Peyer's patch (tissue), 4 donors: ENCODE data around the gene DOCK6. TPM values are rescaled to one million over a fixed set of nuclear protein-coding genes. Genes with fewer than 3 reads are reported as not detected.

ENCODE experiments used
- DNase-seq, 3 donors: peaks; one replicate each; pipeline ENCODE4 v3.0.0-alpha.2; 2017 to 2019
- H3K27ac ChIP-seq, 4 donors: fragments of 200-600 bp; sonication (generic); one replicate each; pipeline ENCODE4 v1.5.1; 2016 to 2019
- H3K27me3 ChIP-seq, 2 donors: fragments of 200-600 bp; sonication (generic); one replicate each; pipeline ENCODE4 v1.5.1; 2019
- H3K36me3 ChIP-seq, 3 donors: fragments of 200-600 bp; sonication (generic); one replicate each; pipeline ENCODE4 v1.5.1; 2016 to 2019
- H3K4me1 ChIP-seq, 4 donors: fragments of 200-600 bp; sonication (generic); one replicate each; pipeline ENCODE4 v1.5.1; 2016 to 2019
- H3K4me3 ChIP-seq, 4 donors: fragments of 200-600 bp; sonication (generic); 1 replicate in 3 of 4; 2 replicates in 1 of 4; pipeline ENCODE4 v1.5.1; 2016 to 2019; ENCODE audit warnings: mild to moderate bottlenecking in 1 of 4
- H3K9me3 ChIP-seq, 4 donors: fragments of 200-600 bp; sonication (generic); one replicate each; pipeline ENCODE4 v1.5.1; 2016 to 2019; ENCODE audit warnings: mild to moderate bottlenecking in 1 of 4
- POLR2A ChIP-seq, 2 donors: fragments of 450-650 bp; IDR thresholded peaks; one replicate each; pipeline ENCODE4 v1.5.1; 2017; ENCODE audit warnings: antibody characterized with exemption in 2 of 2, mild to moderate bottlenecking in 2 of 2, moderate library complexity in 2 of 2
- total RNA-seq, 4 donors: library from RNA; depleted of rRNA; stranded (reverse); fragments of >200 nt; gene quantifications; one replicate each; pipeline ENCODE4 v1.1.0, GENCODE V29; 2016
- TF ChIP-seq, protein P1 (sequence below), 6 experiments: fragments of 450-650 bp in 4 of 6; fragments of 200-600 bp in 2 of 6; sonication (generic) in 1 of 6; IDR thresholded peaks; one replicate each; pipeline ENCODE4 v1.5.1; 2017 to 2019; ENCODE audit warnings: antibody characterized with exemption in 6 of 6, mild to moderate bottlenecking in 3 of 6, moderate library complexity in 1 of 6

Gene DOCK6
- total RNA-seq, 4 donors from 2014 or later = 66.4 to 194 (median 157) TPM

DNA sequence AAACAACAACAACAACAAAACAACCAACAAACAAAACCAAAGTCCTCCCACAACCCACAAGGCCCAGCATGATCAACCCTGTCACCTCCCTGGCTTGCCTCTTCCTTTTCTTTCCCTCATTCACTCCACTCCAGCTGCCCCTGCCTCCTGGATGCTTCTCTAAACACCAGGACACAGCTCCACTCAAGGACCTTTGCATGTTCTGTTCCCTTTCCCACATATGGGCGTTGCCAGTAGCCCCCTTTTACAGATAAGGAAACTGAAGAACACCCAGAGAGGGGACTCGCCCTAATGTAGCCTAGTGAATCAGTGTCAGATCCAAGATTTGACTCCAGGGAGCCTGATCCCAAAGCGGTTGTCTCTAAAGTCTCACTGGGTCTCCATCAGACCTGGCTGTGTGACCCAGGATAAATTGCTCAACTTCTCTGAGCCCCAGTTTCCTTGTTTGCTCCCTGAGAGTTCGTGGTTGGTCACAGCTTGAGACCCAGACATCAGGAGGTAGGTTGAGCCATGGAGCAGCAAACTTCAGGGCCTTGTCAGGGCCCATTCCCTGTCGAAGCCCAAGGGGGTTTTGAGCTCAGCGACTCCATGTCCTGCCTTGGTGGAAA lies 3.0 kb upstream of the DOCK6 start:
- H3K27ac ChIP-seq = peak overlapping the region in 3 of 4 donors; percentile 69 to 93 (median 89)
- no peak for TF ChIP-seq POLR2A (IDR thresholded peaks at IDR 0.05)
- TF ChIP-seq, protein P1, sequence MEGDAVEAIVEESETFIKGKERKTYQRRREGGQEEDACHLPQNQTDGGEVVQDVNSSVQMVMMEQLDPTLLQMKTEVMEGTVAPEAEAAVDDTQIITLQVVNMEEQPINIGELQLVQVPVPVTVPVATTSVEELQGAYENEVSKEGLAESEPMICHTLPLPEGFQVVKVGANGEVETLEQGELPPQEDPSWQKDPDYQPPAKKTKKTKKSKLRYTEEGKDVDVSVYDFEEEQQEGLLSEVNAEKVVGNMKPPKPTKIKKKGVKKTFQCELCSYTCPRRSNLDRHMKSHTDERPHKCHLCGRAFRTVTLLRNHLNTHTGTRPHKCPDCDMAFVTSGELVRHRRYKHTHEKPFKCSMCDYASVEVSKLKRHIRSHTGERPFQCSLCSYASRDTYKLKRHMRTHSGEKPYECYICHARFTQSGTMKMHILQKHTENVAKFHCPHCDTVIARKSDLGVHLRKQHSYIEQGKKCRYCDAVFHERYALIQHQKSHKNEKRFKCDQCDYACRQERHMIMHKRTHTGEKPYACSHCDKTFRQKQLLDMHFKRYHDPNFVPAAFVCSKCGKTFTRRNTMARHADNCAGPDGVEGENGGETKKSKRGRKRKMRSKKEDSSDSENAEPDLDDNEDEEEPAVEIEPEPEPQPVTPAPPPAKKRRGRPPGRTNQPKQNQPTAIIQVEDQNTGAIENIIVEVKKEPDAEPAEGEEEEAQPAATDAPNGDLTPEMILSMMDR (IDR thresholded peaks at IDR 0.05) = no peak
- H3K9me3 ChIP-seq = no peaks in the 10 kb centered on the region
- no peak for DNase-seq
- H3K36me3 ChIP-seq = no peaks in the 10 kb centered on the region
- H3K27me3 ChIP-seq = no peaks in the 10 kb centered on the region
- peaks cover 0 to 44% (median 2%) of the 10 kb centered on the region in 4 donors for H3K4me1 ChIP-seq
- H3K4me3 ChIP-seq = no peak overlapping the region

DNA sequence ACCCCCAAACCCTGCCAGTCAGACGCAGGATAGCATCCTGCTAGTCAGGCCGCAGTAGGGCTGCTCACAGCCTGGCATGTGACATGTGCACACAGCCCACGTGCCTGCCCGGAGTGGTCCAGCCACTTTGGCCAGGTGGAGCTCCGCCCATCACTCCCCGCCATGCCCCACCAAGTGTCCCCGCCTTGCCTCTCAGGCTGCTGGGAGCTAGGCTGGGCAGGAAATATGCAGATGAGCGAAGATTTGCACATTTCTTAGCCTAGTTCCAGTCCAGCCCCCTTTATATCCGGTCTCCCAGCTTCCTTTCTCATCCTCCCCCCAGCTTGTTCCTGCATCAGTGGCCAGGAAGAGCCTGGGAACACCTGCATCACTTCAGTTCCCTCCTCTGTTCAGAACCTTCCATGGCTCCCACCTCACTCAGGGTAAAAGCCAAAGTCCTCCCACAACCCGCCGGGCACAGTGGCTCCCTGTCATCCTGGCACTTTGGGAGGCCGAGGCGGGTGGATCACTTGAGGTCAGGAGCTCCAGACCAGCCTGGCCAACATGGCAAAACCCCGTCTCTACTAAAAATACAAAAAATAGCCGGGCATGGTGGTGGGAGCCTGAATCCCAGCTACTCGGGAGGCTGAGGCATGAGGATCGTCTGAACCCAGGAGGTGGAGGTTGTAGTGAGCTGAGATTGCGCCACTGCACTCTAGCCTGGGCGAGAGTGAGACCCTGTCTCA lies 2.3 kb upstream of the DOCK6 start:
- Histone ChIP-seq H3K9me3 (no peaks in the 10 kb centered on the region), H3K36me3 (no peaks in the 10 kb centered on the region), H3K27ac (peak overlapping the region in 3 of 4 donors; percentile 69 to 93 (median 89)), H3K4me3 (no peak overlapping the region), H3K27me3 (no peaks in the 10 kb centered on the region), H3K4me1 (peaks cover 0 to 44% (median 2%) of the 10 kb centered on the region in 4 donors)
- TF ChIP-seq, protein P1 (IDR thresholded peaks at IDR 0.05) = no peak
- peak; percentile 27 to 44 for TF ChIP-seq POLR2A (IDR thresholded peaks at IDR 0.05)
- peak in 2 of 3 donors; percentile 82 to 84 for DNase-seq

DNA sequence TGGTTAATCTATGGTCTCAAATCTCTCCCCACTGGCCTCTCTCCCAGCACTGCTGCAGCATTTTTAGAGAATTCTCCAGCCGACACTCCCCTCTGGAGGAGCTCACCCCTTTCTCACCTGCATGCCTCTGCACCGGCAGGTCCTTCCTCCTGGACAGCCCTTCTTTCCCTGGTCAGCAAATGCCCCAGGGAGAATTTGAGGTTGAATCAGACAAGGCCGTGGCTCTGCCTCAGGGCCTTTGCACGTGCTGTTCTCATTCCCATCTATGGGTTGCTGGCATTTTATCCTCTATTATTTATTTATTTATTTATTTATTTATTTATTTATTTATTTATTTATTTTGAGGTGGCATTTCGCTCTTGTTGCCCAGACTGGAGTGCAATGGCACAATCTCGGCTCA lies 1.4 kb upstream of the DOCK6 start:
- Histone ChIP-seq H3K27me3 (no peaks in the 10 kb centered on the region), H3K4me1 (peaks cover 0 to 37% (median 2%) of the 10 kb centered on the region in 4 donors), H3K36me3 (no peaks in the 10 kb centered on the region), H3K27ac (no peak overlapping the region), H3K9me3 (no peaks in the 10 kb centered on the region), H3K4me3 (no peak overlapping the region)
- no peak for TF ChIP-seq POLR2A (IDR thresholded peaks at IDR 0.05)
- TF ChIP-seq, protein P1 (IDR thresholded peaks at IDR 0.05) = no peak
- no peak for DNase-seq

DNA sequence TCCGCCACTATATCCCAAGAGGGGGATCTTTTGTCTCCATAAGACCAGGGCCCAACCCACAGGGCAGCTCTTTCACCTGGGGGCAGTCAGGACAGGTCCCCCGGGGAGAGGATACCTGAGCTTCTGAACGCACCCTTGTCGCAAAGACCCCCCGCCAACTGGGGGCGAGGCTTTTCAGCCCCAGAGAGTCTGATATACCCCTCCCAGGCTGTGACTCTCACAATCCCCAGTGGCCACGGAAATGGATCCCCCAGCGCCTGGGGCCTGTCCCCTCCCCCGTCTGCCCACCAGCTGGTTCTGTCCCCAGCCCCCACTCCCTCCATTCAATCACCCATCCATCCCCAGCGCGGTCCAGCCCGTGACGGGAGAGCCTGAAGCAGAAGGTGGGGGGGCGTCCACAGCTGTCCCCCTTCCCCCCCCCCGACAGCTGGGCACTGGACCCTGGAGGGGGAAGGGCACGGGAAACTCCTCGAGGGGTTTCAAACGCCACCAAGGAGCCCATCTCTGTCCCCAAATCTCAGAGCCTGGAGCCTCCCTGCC lies 823 bp downstream of the DOCK6 start:
- peaks cover 0 to 33% (median 2%) of the 10 kb centered on the region in 4 donors for H3K4me1 ChIP-seq
- DNase-seq = no peak
- H3K4me3 ChIP-seq = peak overlapping the region; percentile 79 to 98 (median 86)

GRCh38 chr19:11260996-11261395 lies 1.3 kb downstream of the DOCK6 start:
- peak overlapping the region in 2 of 4 donors; percentile 83 to 89 for H3K27ac ChIP-seq
- no peak for DNase-seq
- H3K4me1 ChIP-seq = peaks cover 0 to 30% (median 2%) of the 10 kb centered on the region in 4 donors
- TF ChIP-seq POLR2A (IDR thresholded peaks at IDR 0.05) = no peak
- TF ChIP-seq, protein P1 (IDR thresholded peaks at IDR 0.05) = no peak
- H3K4me3 ChIP-seq = peak overlapping the region in 1 of 4 donors; percentile 79
- H3K36me3 ChIP-seq = no peaks in the 10 kb centered on the region
- no peaks in the 10 kb centered on the region for H3K9me3 ChIP-seq
- no peaks in the 10 kb centered on the region for H3K27me3 ChIP-seq

More for the DNA sequence above, 823 bp downstream of the DOCK6 start:
- no peaks in the 10 kb centered on the region for H3K27me3 ChIP-seq
- no peaks in the 10 kb centered on the region for H3K36me3 ChIP-seq
- H3K9me3 ChIP-seq = no peaks in the 10 kb centered on the region
- TF ChIP-seq POLR2A (IDR thresholded peaks at IDR 0.05) = no peak
- TF ChIP-seq, protein P1 (IDR thresholded peaks at IDR 0.05) = no peak
- peak overlapping the region; percentile 69 to 89 (median 82) for H3K27ac ChIP-seq
